ENCODE results near the gene PRRT1B.
A peak's percentile ranks its signal among the peaks of the same experiment; 100 is the strongest.

The PRRT1B gene

DNA sequence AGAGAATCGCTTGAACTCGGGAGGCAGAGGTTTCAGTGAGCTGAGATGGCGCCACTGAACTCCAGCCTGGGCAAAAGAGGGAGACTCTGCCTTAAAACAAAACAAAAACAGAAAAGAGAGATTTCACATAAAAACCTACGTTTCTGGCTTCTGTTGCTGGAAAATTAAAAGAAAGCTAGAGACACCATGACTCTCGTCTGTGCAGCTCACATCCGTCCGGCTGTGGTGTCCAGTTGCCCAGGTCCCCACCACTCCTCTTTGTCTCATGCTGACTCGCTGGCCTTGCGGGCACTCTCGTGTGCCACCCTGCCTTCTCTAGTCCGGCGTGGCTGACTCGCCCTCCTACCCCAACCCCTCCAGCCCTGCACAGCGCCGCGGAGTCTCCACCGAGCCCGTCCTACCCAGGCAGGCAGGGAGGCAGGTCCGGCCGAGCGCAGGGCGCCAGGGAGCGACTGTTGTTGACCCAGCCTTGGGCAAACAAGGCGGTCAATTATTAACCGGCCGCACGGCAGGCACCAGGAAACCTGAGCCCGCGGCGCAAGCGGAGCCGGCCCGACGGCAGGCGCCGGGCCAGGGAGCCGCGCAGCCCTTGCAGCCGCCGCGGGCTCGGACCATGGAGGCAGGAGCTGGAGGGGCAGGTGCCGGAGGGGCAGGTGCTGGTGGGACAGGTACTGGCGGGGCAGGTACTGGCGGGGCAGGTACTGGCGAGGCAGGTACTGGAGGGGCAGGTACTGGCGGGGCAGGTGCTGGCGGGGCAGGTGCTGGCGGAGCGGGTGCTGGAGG lies at the start of gene PRRT1B:
TSS of gene PRRT1B (plus strand) at position 521 of the 783 bp plus-strand sequence. CDS start at position 614, 93 bp downstream.
- no peak for DNase-seq

GRCh38 chr9:131495785-131496184 lies 49.5 kb upstream of the PRRT1B start:
- no peak for DNase-seq

- no peak for DNase-seq
Measured at GRCh38 chr9:131496844-131497405, 48.4 kb upstream of the PRRT1B start.

- DNase-seq = no peak
Measured at GRCh38 chr9:131499254-131499767, 46.0 kb upstream of the PRRT1B start.

- peak; percentile 67 for DNase-seq
Measured at GRCh38 chr9:131500377-131500776, 44.9 kb upstream of the PRRT1B start.

DNA sequence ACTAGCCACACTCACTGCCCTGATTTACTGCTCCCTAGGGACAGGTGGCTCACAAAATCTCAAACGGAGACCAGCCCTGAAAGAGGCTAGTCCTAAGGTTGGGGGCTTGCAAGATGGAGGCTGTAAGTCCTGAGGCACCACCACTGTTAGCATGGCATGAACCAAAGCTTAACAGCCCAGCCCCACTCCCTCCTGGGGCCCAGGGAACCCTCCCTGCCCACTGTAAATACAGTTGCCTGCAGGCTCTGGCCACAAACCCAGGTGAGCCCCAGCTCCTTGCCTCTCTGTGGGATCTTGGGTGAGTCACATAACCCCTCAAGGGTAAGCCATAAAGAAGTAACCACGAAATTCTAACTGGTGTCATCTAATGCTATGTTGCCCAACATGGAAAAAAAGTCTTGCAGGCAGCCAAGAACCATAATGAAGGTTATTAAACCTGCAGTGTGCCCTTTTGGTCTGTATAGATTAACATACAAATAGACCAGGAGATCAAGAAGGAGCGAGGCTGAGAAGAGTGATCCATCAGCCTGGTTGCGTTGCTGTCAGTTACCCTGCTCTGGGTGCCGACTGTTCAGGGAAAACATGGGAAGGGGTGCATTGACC lies 44.3 kb upstream of the PRRT1B start:
- no peak for DNase-seq

DNA sequence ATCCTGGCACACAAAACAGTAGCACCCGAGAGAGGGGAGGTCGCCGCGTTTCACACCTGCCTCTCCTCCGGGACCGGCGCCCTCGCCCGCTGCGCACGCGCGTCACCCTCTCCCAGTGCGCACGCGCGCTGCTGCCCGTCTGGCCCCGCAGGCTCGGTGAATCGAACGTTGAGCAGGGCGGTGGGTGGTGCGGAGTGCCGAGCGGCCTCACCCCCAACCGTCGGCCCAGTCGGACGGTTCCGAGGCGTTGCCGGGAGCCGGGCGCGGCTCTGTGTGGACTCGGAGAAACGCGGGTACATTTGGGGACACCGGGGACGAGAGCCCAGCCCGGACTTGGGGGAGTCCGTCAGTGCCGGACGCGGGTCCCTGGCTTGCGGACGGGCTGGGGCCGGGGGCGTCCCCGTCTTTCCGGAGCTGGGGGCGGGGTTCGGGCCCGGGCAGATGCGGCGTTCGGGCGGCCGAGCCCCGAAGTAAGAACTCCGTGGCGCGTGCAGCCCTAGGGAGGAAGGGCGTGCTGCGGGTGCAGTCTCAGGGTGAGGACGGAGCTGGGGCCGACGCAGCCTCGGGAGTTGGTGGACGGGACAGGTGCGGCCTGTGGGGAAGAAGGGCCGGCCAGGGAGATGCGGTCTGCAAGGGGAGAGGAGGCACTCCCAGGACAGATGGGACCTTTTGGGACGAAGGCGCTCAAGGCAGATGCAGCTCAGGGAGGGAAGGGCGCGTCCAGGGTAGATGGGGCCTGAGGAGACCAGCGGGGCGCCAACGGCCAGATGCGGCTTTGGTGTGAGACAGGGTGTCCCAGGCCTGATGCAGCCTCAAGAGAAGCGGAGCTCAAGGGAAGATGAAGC lies 42.3 kb upstream of the PRRT1B start, which contains the start of gene POMT1:
TSS of gene POMT1 (plus strand) at position 138 of the 845 bp plus-strand sequence. CDS start 1,301 bp downstream, outside the sequence.
- DNase-seq = peak; percentile 90

DNA sequence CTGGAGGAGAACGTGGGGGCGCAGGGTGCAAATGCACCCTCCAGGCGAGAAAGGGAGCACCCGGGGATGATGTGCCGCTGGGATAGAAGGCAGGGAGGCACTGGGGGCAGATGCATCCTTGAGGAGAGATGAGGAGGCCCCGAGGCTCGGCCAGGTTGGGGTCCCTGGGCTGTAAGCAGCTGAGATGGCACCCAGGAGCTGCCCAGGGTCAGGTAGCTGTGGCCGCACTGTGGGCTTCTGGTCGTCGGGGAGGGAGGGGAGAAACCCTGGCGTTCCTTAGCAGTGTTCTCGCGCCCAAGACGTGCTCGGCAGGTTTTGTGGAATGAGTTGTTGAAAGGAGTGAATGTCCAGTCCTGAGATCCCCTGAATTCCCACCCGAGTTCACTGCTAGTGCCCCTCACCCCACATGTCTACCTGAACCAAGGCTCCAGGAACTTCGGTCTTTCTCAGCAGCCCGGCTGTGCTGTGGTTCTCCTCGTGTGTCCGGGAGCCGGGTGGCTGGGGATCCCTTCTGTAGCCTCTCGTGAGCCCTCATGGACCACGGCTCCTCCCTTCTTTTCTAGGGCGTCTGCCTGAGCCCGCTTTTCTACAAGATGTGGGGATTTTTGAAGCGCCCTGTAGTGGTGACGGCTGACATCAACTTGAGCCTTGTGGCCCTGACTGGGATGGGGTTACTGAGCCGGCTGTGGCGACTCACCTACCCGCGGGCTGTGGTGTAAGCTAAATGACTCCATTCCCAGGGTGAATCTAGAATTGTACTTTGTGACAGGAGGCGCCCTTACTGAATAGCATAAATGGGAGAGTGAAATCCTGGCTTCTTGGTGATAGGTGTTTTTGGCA lies 41.5 kb upstream of the PRRT1B start:
- DNase-seq = peak; percentile 35

DNA sequence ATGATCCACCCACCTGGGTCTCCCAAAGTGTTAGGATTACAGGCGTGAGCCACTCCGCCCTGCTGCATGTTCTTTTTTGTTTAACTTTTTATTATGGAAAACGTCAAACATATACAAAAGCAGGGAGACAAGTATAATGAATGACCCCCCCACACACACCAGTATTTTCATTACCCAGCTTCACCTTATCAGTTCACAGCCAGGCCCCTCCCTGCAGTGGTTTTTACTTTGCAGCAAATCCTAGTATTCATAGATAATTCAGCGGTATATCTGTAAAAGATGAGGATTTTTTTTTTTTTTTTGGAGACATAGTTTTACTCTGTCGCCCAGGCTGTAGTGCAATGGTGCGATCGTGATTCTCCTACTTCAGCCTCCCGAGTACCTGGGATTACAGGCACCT lies 40.3 kb upstream of the PRRT1B start:
- no peak for DNase-seq

DNA sequence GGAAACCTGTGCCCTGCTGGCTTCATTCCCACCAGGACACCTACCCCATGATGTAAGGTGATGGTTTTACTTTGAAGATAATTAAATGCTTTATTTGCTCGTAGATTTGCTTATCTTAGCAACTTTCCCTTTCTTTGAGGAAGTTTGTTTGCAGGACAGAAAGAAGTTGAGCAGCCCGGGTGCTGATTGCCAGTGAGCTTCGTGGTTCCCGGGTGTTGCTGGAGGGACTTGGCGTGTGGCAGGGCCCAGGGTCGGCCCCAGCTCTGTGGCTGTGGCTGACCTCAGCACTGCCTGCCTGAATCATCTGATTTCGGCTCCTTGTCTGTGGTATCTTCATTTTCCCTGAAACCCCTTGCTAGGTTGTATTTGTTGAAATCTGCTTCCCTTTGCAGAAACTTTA lies 33.9 kb upstream of the PRRT1B start:
- DNase-seq = no peak

DNA sequence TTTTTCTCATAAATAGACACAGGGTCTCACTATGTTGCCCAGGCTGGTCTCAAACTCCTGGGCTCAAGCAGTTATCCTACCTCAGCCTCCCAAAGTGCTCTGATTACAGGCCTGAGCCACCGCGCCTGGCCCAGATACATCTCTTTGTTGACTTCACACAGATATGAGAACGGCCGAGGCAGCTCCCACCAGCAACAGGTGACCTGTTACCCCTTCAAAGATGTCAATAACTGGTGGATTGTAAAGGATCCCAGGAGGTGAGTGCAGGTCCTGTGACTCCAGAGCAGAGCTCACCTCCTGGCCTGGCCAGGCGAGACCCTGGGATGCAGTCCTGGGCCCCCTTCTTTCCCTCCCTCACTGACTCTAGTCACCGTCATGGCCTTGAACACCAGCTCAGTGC lies 33.4 kb upstream of the PRRT1B start:
- no peak for DNase-seq

DNA sequence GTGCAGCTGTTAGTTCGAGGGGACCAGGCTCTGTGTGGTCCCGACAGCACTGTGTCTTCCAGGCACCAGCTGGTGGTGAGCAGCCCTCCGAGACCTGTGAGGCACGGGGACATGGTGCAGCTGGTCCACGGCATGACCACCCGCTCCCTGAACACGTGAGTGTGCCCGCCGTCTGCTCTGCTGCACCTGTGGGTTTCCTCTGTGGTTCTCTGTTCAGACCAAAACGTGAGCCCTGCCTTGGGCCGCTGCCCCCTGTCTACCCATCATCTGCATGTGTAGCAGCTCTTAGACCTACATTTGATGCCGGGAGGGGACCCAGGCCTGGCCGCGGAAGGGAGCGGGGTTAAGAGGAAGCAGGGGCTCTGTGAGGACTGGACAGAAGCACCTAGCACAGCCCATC lies 32.1 kb upstream of the PRRT1B start:
- DNase-seq = no peak

- peak; percentile 19 for DNase-seq
Measured at GRCh38 chr9:131515559-131516031, 29.7 kb upstream of the PRRT1B start.

DNA sequence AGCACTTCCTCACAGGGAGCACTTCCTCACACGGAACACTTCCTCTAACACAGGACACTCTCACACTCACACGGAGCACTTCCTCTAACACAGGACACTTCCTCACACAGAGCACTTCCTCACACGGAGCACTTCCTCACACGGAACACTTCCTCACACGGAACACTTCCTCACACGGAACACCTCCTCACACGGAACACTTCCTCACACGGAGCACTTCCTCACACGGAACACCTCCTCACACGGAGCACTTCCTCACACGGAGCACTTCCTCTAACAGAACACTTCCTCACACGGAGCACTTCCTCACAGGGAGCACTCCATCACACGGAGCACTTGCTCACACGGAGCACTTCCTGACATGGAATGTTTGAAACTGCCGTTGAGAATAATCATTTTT lies 29.2 kb upstream of the PRRT1B start:
- DNase-seq = no peak

GRCh38 chr9:131516930-131517329 lies 28.4 kb upstream of the PRRT1B start:
- DNase-seq = no peak

DNA sequence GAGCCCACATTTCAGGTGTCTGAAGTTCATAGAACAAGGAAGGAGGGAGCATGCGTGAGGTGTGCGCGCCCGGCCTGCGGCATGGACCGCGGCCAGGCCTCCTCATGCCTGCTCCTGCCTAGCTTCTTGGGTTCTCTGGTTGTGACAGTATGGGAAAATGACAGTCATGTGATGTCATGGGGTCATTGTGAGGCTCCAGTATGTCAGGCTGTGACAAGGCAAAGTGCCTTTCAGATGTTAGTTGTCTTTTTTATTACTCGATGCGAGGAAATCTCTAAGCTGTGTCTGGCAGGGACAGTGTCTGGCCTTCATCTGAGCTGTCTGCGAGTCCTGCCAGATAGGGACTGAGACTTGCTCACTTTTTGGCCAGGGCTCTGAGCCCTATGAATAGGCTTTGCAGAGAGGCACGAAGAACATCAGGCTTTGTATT lies 27.5 kb upstream of the PRRT1B start:
- DNase-seq = no peak

- DNase-seq = no peak
Measured at GRCh38 chr9:131518553-131518952, 26.8 kb upstream of the PRRT1B start.

DNA sequence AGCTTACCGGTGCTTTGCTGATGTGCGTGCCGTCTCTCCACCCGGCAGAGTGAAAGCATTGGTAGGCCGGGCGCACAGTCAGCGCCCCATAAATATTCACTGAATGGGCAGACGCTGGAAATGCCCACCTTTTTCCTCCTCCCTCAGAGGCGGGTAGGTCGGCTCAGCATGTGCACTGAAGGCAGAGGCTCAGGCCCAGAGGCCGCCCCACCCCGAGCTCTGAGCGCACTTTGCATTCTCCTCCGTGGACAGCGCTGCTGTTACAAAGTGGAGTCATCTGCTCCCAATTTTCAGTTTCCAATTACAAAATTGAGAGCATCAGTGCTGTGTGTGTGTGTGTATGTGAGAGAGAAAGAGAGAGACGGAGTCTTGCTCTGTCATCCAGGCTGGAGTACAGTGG lies 24.8 kb upstream of the PRRT1B start:
- DNase-seq = no peak

- DNase-seq = no peak
Measured at GRCh38 chr9:131521203-131521602, 24.1 kb upstream of the PRRT1B start.

GRCh38 chr9:131521822-131522221 lies 23.5 kb upstream of the PRRT1B start:
- DNase-seq = no peak

- DNase-seq = no peak
Measured at GRCh38 chr9:131522257-131523085, 22.9 kb upstream of the PRRT1B start.

Measured in CD4-positive, alpha-beta T cell treated with Interferon gamma for 1 hour (primary cell).